Activated gamma-delta T cell treated with Interleukin-2 at 50 U/mL for 16 hours (primary cell): ENCODE results near the gene ATP6V0A1.

Experiments
- DNase-seq: peaks from one replicate; pipeline ENCODE4 v3.0.0-alpha.2; 2020

Gene ATP6V0A1

DNA sequence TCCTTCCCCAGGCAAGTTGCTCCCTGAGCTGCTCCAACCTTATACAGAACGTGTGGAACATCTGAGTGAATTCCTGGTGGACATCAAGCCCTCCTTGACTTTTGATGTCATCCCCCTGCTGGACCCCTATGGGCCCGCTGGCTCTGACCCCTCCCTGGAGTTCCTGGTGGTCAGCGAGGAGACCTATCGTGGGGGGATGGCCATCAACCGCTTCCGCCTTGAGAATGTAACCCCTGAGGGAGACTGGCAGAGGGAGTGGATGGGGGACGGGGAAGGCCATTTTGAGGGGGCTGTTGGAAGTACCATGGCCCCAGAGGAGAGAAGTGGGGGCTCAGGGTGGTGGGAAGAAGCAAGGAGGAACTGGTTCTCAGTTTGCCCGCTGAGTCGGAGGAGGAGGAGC is 105.3 kb downstream of the ATP6V0A1 start:
- DNase-seq, result no peak

DNA sequence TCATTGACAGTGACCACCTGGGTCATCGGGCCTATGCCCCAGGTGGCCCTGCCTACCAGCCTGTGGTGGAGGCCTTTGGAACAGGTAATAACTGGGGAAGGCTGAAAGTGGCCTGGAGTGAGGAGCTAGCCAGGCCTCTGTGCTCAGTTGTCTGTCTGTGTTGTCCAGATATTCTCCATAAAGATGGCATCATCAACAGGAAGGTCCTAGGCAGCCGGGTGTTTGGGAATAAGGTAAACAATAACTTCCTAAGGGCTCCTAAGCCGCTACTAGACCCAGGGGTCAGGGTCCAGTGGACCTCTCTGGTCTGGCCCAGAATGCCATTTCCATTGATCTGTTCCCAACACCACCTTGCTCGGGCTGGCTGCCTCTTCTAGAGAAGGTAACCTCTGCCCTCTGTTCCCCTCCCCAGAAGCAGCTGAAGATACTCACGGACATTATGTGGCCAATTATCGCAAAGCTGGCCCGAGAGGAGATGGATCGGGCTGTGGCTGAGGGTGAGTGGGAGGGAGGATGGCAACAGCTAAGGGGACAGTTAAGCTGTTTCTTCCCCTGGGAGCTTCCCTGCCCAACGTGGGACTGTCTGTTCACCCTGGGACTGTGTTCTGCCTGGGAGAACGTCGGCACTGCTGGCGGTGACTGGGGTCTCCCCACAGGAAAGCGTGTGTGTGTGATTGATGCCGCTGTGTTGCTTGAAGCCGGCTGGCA is 106.3 kb downstream of the ATP6V0A1 start:
- no peak for DNase-seq

DNA sequence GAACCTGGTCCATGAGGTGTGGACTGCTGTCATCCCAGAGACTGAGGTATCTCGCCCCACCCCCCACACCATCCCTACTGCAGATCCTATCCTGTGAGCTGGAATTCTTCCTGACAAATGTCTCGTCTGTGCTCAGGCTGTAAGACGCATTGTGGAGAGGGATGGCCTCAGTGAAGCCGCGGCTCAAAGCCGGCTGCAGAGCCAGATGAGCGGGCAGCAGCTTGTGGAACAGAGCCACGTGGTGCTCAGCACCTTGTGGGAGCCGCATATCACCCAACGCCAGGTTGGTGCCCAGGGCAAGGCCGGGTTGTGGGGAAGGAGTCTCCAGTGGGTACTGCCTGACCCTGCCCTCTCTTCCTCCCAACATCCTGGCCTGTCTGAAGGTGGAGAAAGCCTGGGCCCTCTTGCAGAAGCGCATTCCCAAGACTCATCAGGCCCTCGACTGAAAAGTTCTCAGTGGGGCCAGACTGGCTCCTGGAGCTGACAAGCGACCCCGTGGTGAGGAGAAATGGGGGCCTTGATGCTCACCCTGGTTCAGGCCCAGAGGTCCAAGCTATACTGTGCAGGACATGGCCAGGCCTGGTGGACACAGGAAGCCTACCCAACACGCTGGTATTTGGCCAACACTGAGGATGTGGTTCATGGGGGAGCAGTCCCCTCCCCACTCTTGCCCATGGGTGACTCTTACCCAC is 107.0 kb downstream of the ATP6V0A1 start:
- no peak for DNase-seq

GRCh38 chr17:42566215-42566882 is 107.7 kb downstream of the ATP6V0A1 start:
- DNase-seq, result no peak

GRCh38 chr17:42566883-42567573 is 108.3 kb downstream of the ATP6V0A1 start, which contains the start of gene MLX:
TSS of gene MLX (plus strand) at chr17:42567100. CDS start at chr17:42567125, 25 bp downstream.
- DNase-seq, result peak; percentile 91

DNA sequence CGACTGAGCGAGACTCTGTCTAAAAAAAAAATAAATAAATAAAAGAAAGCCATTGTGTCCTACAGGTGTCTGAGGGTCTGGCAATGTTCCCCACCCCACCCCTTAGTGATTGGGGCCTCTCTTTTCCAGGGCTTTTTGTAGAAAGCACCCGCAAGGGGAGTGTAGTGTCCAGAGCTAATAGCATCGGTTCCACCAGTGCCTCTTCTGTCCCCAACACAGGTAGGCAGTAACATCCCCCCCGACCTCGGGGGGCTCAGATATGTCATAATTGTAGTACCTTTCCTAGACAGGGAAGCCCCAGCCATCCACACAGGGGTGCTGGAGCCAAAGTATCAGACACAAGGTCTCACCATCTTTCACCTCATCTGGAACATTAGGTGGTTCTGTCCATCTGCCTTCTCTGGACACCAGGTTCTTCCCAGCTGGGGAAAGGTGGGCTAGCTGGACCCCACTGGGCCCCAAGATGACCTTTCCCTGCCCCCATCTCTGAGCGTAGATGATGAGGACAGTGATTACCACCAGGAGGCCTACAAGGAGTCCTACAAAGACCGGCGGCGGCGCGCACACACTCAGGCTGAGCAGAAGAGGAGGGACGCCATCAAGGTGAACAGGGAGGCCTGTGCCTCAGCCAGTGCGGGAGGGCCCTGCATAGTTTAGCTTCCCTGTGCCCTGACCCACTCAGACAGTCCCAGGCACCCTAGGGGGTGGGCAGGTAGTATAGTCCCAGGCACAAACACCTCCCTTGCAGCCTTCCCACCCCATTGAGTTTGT is 109.8 kb downstream of the ATP6V0A1 start:
- DNase-seq, result no peak

DNA sequence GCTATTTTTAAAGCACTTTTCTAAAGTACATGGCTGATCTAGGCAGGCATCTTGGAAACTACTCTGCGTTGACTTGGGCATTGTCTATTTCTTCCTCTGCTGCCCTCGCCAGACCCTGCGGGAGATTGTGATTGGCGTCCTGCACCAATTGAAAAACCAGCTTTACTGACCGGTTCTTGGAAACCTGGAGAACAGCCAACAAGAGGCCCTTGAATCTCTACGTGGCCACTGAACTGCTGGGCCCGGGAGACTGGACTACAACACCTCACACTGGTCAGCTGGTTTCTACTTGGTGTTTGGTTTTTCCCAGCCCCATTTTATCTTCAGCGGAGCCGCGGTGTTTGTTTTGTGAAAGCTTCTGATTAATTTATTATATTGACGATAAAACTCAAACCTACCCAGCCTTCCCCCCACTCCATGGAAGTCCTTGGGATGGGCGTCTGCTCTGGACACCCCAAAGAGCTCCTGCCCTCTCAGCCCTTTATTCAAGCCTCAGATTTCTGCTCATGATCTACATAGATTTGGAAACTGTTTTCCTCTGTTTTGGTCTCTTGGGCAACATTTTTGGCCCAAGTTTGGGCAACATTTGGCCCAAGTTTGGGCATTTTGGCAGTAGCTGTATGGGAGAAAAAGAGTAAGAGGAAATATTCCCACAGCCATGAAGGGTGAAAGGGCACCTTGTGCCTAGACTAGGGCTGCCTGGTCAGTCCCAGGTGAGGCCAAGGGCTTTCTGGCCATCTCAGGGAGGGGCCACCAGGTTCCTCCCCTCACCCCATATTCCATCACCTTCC is 113.0 kb downstream of the ATP6V0A1 start:
- no peak for DNase-seq
